A549 treated with AZD9567 at 1 μM for 4 hours (cell line): ENCODE measurements around the gene TRMT1. TPM values are rescaled to one million over a fixed set of nuclear protein-coding genes. Genes with fewer than 3 reads are reported as not detected.

Experiments used
- total RNA-seq: library from RNA; stranded (reverse); fragments of 200-300 nt; extraction: Qiagen RNA extraction; gene quantifications from 5 replicates; pipeline ENCODE4 v1.2.3, GENCODE V29; 2022; ENCODE audit not compliant: insufficient read depth

Gene TRMT1
- total RNA-seq: 34.6 to 44.3 TPM (median 38.0 TPM) in 5 replicates

GRCh38 chr19:13116282-13117175, at the start of gene TRMT1:
TSS of gene TRMT1 (minus strand) at chr19:13116740. CDS start at chr19:13116399, 341 bp downstream.

GRCh38 chr19:13150187-13150930, 33.8 kb upstream of the TRMT1 start, which contains the start of the genes IER2 and STX10:
TSS of gene IER2 (plus strand) at chr19:13150411. CDS start at chr19:13153187, 2,776 bp downstream.
TSS of gene STX10 (minus strand) at chr19:13150375. CDS start at chr19:13150173, 202 bp downstream.

GRCh38 chr19:13117772-13118423, 1.4 kb upstream of the TRMT1 start, which contains the start of gene NACC1:
TSS of gene NACC1 (plus strand) at chr19:13118264. CDS start at chr19:13135208, 16,944 bp downstream.

GRCh38 chr19:13102666-13103580, 13.6 kb downstream of the TRMT1 start, which contains the start of gene LYL1:
TSS of gene LYL1 (minus strand) at chr19:13102858. CDS start at chr19:13101171, 1,687 bp downstream.

Other genes starting within 250 kb of the TRMT1 start
- gene DNASE2, start 235.3 kb downstream of the TRMT1 start, total RNA-seq: 28.6 to 36.5 TPM (median 29.7 TPM) in 5 replicates
- gene KLF1, start 229.5 kb downstream of the TRMT1 start, total RNA-seq: 0.05 to 0.07 TPM in 2 of 5 replicates, not detected in the others
- gene GCDH, start 225.6 kb downstream of the TRMT1 start, total RNA-seq: 9.2 to 21.4 TPM (median 9.9 TPM) in 5 replicates
- 0.25 to 1.8 TPM (median 0.42 TPM) in 5 replicates for gene SYCE2, start 197.4 kb downstream of the TRMT1 start, total RNA-seq
- gene FARSA, start 183.0 kb downstream of the TRMT1 start, total RNA-seq: 60.5 to 80.0 TPM (median 74.4 TPM) in 5 replicates
- gene CALR, start 178.1 kb downstream of the TRMT1 start, total RNA-seq: 481 to 566 TPM (median 518 TPM) in 5 replicates
- 73.1 to 82.3 TPM (median 81.9 TPM) in 5 replicates for gene RAD23A, start 170.9 kb downstream of the TRMT1 start, total RNA-seq
- gene GADD45GIP1, start 159.5 kb downstream of the TRMT1 start, total RNA-seq: 20.6 to 55.7 TPM (median 51.6 TPM) in 5 replicates
- gene DAND5, start 147.2 kb downstream of the TRMT1 start, total RNA-seq: 0.03 to 0.07 TPM (median 0.06 TPM) in 3 of 5 replicates, not detected in the others
- gene NFIX, start 121.3 kb downstream of the TRMT1 start, total RNA-seq: 3.6 to 4.3 TPM (median 3.8 TPM) in 5 replicates
- gene LYL1, start 13.9 kb downstream of the TRMT1 start, total RNA-seq: 0.56 to 0.92 TPM (median 0.70 TPM) in 4 of 5 replicates, not detected in the other
- gene NACC1, start 1.5 kb upstream of the TRMT1 start, total RNA-seq: 33.2 to 43.4 TPM (median 39.4 TPM) in 5 replicates
- 48.0 to 53.3 TPM (median 52.4 TPM) in 5 replicates for gene STX10, start 33.6 kb upstream of the TRMT1 start, total RNA-seq
- 38.5 to 59.3 TPM (median 49.4 TPM) in 5 replicates for gene IER2, start 33.7 kb upstream of the TRMT1 start, total RNA-seq